ENCODE results near the gene ECHDC3.
"Not testable (repeated sequence)": the region's sequence is repeated elsewhere in the genome, so short reads cannot be mapped to it uniquely, and the experiment has no call there.

The ECHDC3 gene

GRCh38 chr10:11707624-11708350, 34.4 kb upstream of the ECHDC3 start:
- Mint-ChIP-seq H3K9me3 (peaks cover 4% of the 10 kb centered on the region), H3K4me1 (peaks cover 28% of the 10 kb centered on the region), H3K36me3 (peaks cover 2% of the 10 kb centered on the region), H3K27me3 (peaks cover 98% of the 10 kb centered on the region), H3K27ac (peak overlapping the region; percentile 55), H3K4me3 (no peak overlapping the region)
- no peak for DNase-seq
- CTCF ChIA-PET = no interaction called here

- not testable (repeated sequence) for H3K9me3 Mint-ChIP-seq, H3K27ac Mint-ChIP-seq, H3K4me3 Mint-ChIP-seq, H3K36me3 Mint-ChIP-seq, DNase-seq
- CTCF ChIA-PET = interaction anchor here (0.7 to 1.0 kb wide), 2 partner anchors 10 to 16 kb away, joined by 3 to 4 read pairs; no protein-coding TSS in a partner anchor
- Mint-ChIP-seq H3K27me3 (peaks cover 98% of the 10 kb centered on the region), H3K4me1 (peaks cover 33% of the 10 kb centered on the region)
Measured at GRCh38 chr10:11708801-11709200, 33.4 kb upstream of the ECHDC3 start.

GRCh38 chr10:11712744-11713143, 29.4 kb upstream of the ECHDC3 start:
- Mint-ChIP-seq H3K27me3 (peaks cover 95% of the 10 kb centered on the region), H3K4me1 (peaks cover 33% of the 10 kb centered on the region)

GRCh38 chr10:11713186-11713743, 28.9 kb upstream of the ECHDC3 start:
- Mint-ChIP-seq H3K4me1 (peaks cover 36% of the 10 kb centered on the region), H3K4me3 (no peak overlapping the region), H3K9me3 (peaks cover 15% of the 10 kb centered on the region), H3K36me3 (peaks cover 5% of the 10 kb centered on the region), H3K27me3 (peaks cover 95% of the 10 kb centered on the region), H3K27ac (no peak overlapping the region)
- no peak for DNase-seq
- CTCF ChIA-PET = no interaction called here

More at GRCh38 chr10:11712744-11713143, 29.4 kb upstream of the ECHDC3 start:
- Mint-ChIP-seq H3K4me3 (no peak overlapping the region), H3K9me3 (peaks cover 13% of the 10 kb centered on the region), H3K36me3 (peaks cover 5% of the 10 kb centered on the region), H3K27ac (no peak overlapping the region)
- CTCF ChIA-PET = no interaction called here
- DNase-seq = no peak

GRCh38 chr10:11713963-11714362, 28.2 kb upstream of the ECHDC3 start:
- CTCF ChIA-PET = no interaction called here
- Mint-ChIP-seq H3K4me1 (peaks cover 37% of the 10 kb centered on the region), H3K9me3 (peaks cover 15% of the 10 kb centered on the region), H3K4me3 (no peak overlapping the region), H3K27me3 (peaks cover 91% of the 10 kb centered on the region), H3K36me3 (peaks cover 5% of the 10 kb centered on the region), H3K27ac (no peak overlapping the region)
- DNase-seq = no peak

- peaks cover 13% of the 10 kb centered on the region for H3K9me3 Mint-ChIP-seq
- peaks cover 5% of the 10 kb centered on the region for H3K36me3 Mint-ChIP-seq
- CTCF ChIA-PET = interaction anchor here (0.6 to 0.7 kb wide), 2 partner anchors 31 to 42 kb away, joined by 3 read pairs; no protein-coding TSS in a partner anchor
- no peak overlapping the region for H3K27ac Mint-ChIP-seq
- H3K4me3 Mint-ChIP-seq = no peak overlapping the region
- peaks cover 31% of the 10 kb centered on the region for H3K4me1 Mint-ChIP-seq
- H3K27me3 Mint-ChIP-seq = peaks cover 89% of the 10 kb centered on the region
- no peak for DNase-seq
Measured at GRCh38 chr10:11714750-11715365, 27.3 kb upstream of the ECHDC3 start.

GRCh38 chr10:11715815-11716494, 26.2 kb upstream of the ECHDC3 start:
- no peak for DNase-seq
- peaks cover 22% of the 10 kb centered on the region for H3K4me1 Mint-ChIP-seq
- H3K4me3 Mint-ChIP-seq = no peak overlapping the region
- peaks cover 13% of the 10 kb centered on the region for H3K9me3 Mint-ChIP-seq
- H3K36me3 Mint-ChIP-seq = peaks cover 5% of the 10 kb centered on the region
- peaks cover 89% of the 10 kb centered on the region for H3K27me3 Mint-ChIP-seq
- CTCF ChIA-PET = interaction anchor here (0.6 kb wide), 1 partner anchor 32 kb away, joined by 3 read pairs; no protein-coding TSS in a partner anchor
- no peak overlapping the region for H3K27ac Mint-ChIP-seq

- Mint-ChIP-seq H3K4me3 (no peak overlapping the region), H3K36me3 (peaks cover 5% of the 10 kb centered on the region), H3K9me3 (peaks cover 13% of the 10 kb centered on the region), H3K27ac (no peak overlapping the region), H3K27me3 (peaks cover 91% of the 10 kb centered on the region), H3K4me1 (peaks cover 16% of the 10 kb centered on the region)
- DNase-seq = no peak
- CTCF ChIA-PET = no interaction called here
Measured at GRCh38 chr10:11716686-11717085, 25.5 kb upstream of the ECHDC3 start.

- Mint-ChIP-seq H3K27me3 (peaks cover 79% of the 10 kb centered on the region), H3K4me3 (no peak overlapping the region), H3K27ac (no peak overlapping the region), H3K36me3 (peaks cover 5% of the 10 kb centered on the region), H3K9me3 (peaks cover 13% of the 10 kb centered on the region), H3K4me1 (peaks cover 7% of the 10 kb centered on the region)
- no peak for DNase-seq
- CTCF ChIA-PET = interaction anchor here (1.4 kb wide), 1 partner anchor 34 kb away, joined by 3 read pairs; no protein-coding TSS in a partner anchor
Measured at GRCh38 chr10:11719496-11720259, 22.5 kb upstream of the ECHDC3 start.

GRCh38 chr10:11720260-11720741, 21.9 kb upstream of the ECHDC3 start:
- H3K27ac Mint-ChIP-seq = no peak overlapping the region
- H3K9me3 Mint-ChIP-seq = peaks cover 13% of the 10 kb centered on the region
- no peak for DNase-seq
- peaks cover 77% of the 10 kb centered on the region for H3K27me3 Mint-ChIP-seq
- peaks cover 8% of the 10 kb centered on the region for H3K4me1 Mint-ChIP-seq
- H3K4me3 Mint-ChIP-seq = no peak overlapping the region
- CTCF ChIA-PET = interaction anchor here (1.1 to 1.4 kb wide), 2 partner anchors 34 to 108 kb away, joined by 3 read pairs; no protein-coding TSS in a partner anchor
- peaks cover 5% of the 10 kb centered on the region for H3K36me3 Mint-ChIP-seq

- Mint-ChIP-seq H3K4me3 (no peak overlapping the region), H3K4me1 (peaks cover 8% of the 10 kb centered on the region), H3K36me3 (peaks cover 3% of the 10 kb centered on the region), H3K27me3 (peaks cover 71% of the 10 kb centered on the region), H3K27ac (no peak overlapping the region), H3K9me3 (peaks cover 6% of the 10 kb centered on the region)
- no peak for DNase-seq
- CTCF ChIA-PET = no interaction called here
Measured at GRCh38 chr10:11721806-11722205, 20.4 kb upstream of the ECHDC3 start.

- Mint-ChIP-seq H3K27me3 (peaks cover 67% of the 10 kb centered on the region), H3K4me3 (no peak overlapping the region), H3K9me3 (peaks cover 6% of the 10 kb centered on the region), H3K36me3 (no peaks in the 10 kb centered on the region), H3K4me1 (peaks cover 4% of the 10 kb centered on the region), H3K27ac (no peak overlapping the region)
- DNase-seq = no peak
- CTCF ChIA-PET = interaction anchor here (1.4 to 6.0 kb wide), 3 partner anchors 35 to 225 kb away, joined by 4 to 36 read pairs (median 5); no protein-coding TSS in a partner anchor
Measured at GRCh38 chr10:11723359-11723758, 18.8 kb upstream of the ECHDC3 start.

GRCh38 chr10:11724938-11725776, 17.0 kb upstream of the ECHDC3 start:
- peaks cover 4% of the 10 kb centered on the region for H3K4me1 Mint-ChIP-seq
- H3K4me3 Mint-ChIP-seq = no peak overlapping the region
- peaks cover 60% of the 10 kb centered on the region for H3K27me3 Mint-ChIP-seq
- CTCF ChIA-PET = interaction anchor here (0.8 to 6.0 kb wide), 5 partner anchors 16 to 211 kb away, joined by 3 to 36 read pairs (median 8); no protein-coding TSS in a partner anchor
- no peak overlapping the region for H3K27ac Mint-ChIP-seq
- no peaks in the 10 kb centered on the region for H3K36me3 Mint-ChIP-seq
- peaks cover 14% of the 10 kb centered on the region for H3K9me3 Mint-ChIP-seq
- DNase-seq = no peak
